ENCODE data around the gene SRSF4. TPM values are rescaled to one million over a fixed set of nuclear protein-coding genes. Genes with fewer than 3 reads are reported as not detected.

The SRSF4 gene
- polyA plus RNA-seq, 1 of the 3 experiments (the other 2 are of a cell fraction), result 62.6 TPM

DNA sequence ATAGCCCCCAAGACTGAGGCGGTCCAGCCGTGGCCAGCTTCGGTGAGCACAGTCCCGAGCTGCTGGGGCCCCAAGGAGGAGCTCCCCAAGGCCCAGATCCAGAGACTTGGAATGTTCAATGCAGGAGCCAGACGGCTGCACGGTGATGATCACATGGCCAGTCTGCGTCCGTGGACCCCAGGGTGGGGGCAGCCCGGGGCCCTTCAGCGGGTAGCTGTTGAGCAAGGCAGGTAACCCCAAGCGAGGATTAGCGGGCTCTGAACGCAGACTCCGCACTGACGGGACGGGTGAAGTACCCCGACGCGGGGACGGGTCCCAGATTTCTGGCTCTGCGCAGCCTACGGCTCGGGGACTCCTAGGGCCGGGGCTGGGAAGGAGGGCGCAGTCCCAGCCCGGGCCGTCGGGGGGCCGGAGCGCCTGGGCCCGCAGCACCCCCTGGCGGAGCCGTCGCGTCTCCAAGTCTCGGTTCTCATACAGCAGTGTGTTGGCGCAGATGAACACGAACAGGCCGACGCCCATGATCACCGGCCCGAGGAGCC, 60.7 kb downstream of the SRSF4 start:
- no peak overlapping the region for H3K27ac ChIP-seq (ENCODE audit: low read depth in 2 of 2, low read length in 1 of 2)
- DNase-seq, result peak; percentile 91

More for the DNA sequence above, 60.7 kb downstream of the SRSF4 start:
- POLR2A ChIA-PET, result interaction anchor here (0.8 to 2.4 kb wide), 2 partner anchors 7 to 61 kb away, joined by 3 to 7 read pairs; partner anchors contain the start of gene SRSF4
- Histone ChIP-seq H3K4me2 (no peak overlapping the region), H3F3A (replicated peaks; ENCODE audit: insufficient read depth) (peaks cover 3% of the 10 kb centered on the region), H3K79me2 (ENCODE audit: insufficient read depth) (no peaks in the 10 kb centered on the region), H3K4me1 (ENCODE audit: control insufficient read depth in 1 of 2, insufficient read depth in 2 of 2, low read depth in 1 of 2, low read length in 1 of 2) (peaks cover 0 to 9% of the 10 kb centered on the region in 2 experiments; a peak in 1 of 4 replicates), H3K4me3 (ENCODE audit: low read depth in 2 of 2, low read length in 1 of 2) (peak overlapping the region in 1 of 2 experiments; percentile 37; a peak in 1 of 4 replicates), H3K9me3 (no peaks in the 10 kb centered on the region), H2AFZ (ENCODE audit: low read depth) (no peak overlapping the region), H3K9me2 (no peaks in the 10 kb centered on the region), H3K27me3 (ENCODE audit: insufficient read depth) (no peaks in the 10 kb centered on the region), H3K9ac (no peak overlapping the region), H4K20me1 (ENCODE audit: insufficient read depth) (no peaks in the 10 kb centered on the region), H3K36me3 (replicated peaks in 1 of 2; ENCODE audit: control insufficient read depth in 1 of 2, insufficient read depth in 2 of 2, low read length in 1 of 2) (no peaks in the 10 kb centered on the region)
- WGBS (ENCODE audit: low lambda C conversion rate), result no CpG with 5 or more reads among the region's 42 CpGs
- CTCF ChIA-PET, result interaction anchor here (0.6 to 2.7 kb wide), 26 partner anchors 9 to 349 kb away, joined by 3 to 20 read pairs (median 4); partner anchors contain the start of gene SRSF4
- no peak for TF ChIP-seq YY1 (IDR thresholded peaks at IDR 0.05; ENCODE audit: low read depth)
- no peak for TF ChIP-seq TAF1 (IDR thresholded peaks at IDR 0.05; ENCODE audit: borderline replicate concordance, low read depth, low read length)
- TF ChIP-seq TCF12 (IDR thresholded peaks at IDR 0.05), result no peak
- no peak for TF ChIP-seq JUND (IDR thresholded peaks at IDR 0.05)
- no peak for TF ChIP-seq FOXM1 (IDR thresholded peaks at IDR 0.05; ENCODE audit: low read depth)
- TF ChIP-seq RXRA (IDR thresholded peaks at IDR 0.05; ENCODE audit: borderline replicate concordance, low read depth), result no peak
- no peak for TF ChIP-seq ELF1 (IDR thresholded peaks at IDR 0.05)
- TF ChIP-seq, protein P1, sequence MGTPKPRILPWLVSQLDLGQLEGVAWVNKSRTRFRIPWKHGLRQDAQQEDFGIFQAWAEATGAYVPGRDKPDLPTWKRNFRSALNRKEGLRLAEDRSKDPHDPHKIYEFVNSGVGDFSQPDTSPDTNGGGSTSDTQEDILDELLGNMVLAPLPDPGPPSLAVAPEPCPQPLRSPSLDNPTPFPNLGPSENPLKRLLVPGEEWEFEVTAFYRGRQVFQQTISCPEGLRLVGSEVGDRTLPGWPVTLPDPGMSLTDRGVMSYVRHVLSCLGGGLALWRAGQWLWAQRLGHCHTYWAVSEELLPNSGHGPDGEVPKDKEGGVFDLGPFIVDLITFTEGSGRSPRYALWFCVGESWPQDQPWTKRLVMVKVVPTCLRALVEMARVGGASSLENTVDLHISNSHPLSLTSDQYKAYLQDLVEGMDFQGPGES (IDR thresholded peaks at IDR 0.05; ENCODE audit: low read depth, low read length), result no peak
- TF ChIP-seq, protein P2, sequence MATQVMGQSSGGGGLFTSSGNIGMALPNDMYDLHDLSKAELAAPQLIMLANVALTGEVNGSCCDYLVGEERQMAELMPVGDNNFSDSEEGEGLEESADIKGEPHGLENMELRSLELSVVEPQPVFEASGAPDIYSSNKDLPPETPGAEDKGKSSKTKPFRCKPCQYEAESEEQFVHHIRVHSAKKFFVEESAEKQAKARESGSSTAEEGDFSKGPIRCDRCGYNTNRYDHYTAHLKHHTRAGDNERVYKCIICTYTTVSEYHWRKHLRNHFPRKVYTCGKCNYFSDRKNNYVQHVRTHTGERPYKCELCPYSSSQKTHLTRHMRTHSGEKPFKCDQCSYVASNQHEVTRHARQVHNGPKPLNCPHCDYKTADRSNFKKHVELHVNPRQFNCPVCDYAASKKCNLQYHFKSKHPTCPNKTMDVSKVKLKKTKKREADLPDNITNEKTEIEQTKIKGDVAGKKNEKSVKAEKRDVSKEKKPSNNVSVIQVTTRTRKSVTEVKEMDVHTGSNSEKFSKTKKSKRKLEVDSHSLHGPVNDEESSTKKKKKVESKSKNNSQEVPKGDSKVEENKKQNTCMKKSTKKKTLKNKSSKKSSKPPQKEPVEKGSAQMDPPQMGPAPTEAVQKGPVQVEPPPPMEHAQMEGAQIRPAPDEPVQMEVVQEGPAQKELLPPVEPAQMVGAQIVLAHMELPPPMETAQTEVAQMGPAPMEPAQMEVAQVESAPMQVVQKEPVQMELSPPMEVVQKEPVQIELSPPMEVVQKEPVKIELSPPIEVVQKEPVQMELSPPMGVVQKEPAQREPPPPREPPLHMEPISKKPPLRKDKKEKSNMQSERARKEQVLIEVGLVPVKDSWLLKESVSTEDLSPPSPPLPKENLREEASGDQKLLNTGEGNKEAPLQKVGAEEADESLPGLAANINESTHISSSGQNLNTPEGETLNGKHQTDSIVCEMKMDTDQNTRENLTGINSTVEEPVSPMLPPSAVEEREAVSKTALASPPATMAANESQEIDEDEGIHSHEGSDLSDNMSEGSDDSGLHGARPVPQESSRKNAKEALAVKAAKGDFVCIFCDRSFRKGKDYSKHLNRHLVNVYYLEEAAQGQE (IDR thresholded peaks at IDR 0.05; ENCODE audit: low read depth, low read length), result no peak
- TF ChIP-seq FOSL2 (IDR thresholded peaks at IDR 0.05; ENCODE audit: borderline replicate concordance, low read depth), result no peak
- TF ChIP-seq, protein P3, sequence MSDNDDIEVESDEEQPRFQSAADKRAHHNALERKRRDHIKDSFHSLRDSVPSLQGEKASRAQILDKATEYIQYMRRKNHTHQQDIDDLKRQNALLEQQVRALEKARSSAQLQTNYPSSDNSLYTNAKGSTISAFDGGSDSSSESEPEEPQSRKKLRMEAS (IDR thresholded peaks at IDR 0.05; ENCODE audit: low read depth), result no peak
- peak; percentile 23; the same call in 1 of the 2 replicates for TF ChIP-seq SMC3 (IDR thresholded peaks at IDR 0.05; ENCODE audit: low read depth, low read length)
- TF ChIP-seq, protein P4, sequence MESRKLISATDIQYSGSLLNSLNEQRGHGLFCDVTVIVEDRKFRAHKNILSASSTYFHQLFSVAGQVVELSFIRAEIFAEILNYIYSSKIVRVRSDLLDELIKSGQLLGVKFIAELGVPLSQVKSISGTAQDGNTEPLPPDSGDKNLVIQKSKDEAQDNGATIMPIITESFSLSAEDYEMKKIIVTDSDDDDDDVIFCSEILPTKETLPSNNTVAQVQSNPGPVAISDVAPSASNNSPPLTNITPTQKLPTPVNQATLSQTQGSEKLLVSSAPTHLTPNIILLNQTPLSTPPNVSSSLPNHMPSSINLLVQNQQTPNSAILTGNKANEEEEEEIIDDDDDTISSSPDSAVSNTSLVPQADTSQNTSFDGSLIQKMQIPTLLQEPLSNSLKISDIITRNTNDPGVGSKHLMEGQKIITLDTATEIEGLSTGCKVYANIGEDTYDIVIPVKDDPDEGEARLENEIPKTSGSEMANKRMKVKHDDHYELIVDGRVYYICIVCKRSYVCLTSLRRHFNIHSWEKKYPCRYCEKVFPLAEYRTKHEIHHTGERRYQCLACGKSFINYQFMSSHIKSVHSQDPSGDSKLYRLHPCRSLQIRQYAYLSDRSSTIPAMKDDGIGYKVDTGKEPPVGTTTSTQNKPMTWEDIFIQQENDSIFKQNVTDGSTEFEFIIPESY (IDR thresholded peaks at IDR 0.05; ENCODE audit: borderline replicate concordance, low read depth), result no peak
- TF ChIP-seq, protein P5, sequence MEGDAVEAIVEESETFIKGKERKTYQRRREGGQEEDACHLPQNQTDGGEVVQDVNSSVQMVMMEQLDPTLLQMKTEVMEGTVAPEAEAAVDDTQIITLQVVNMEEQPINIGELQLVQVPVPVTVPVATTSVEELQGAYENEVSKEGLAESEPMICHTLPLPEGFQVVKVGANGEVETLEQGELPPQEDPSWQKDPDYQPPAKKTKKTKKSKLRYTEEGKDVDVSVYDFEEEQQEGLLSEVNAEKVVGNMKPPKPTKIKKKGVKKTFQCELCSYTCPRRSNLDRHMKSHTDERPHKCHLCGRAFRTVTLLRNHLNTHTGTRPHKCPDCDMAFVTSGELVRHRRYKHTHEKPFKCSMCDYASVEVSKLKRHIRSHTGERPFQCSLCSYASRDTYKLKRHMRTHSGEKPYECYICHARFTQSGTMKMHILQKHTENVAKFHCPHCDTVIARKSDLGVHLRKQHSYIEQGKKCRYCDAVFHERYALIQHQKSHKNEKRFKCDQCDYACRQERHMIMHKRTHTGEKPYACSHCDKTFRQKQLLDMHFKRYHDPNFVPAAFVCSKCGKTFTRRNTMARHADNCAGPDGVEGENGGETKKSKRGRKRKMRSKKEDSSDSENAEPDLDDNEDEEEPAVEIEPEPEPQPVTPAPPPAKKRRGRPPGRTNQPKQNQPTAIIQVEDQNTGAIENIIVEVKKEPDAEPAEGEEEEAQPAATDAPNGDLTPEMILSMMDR (IDR thresholded peaks at IDR 0.05), result peak; percentile 56
- no peak for TF ChIP-seq FOXJ3 (CRISPR knock-in tag; IDR thresholded peaks at IDR 0.05)
- TF ChIP-seq RAD21 (IDR thresholded peaks at IDR 0.05; ENCODE audit: low read length), result peak; percentile 43; the same call in 1 of the 2 replicates
- TF ChIP-seq RFX5 (IDR thresholded peaks at IDR 0.05; ENCODE audit: low read length), result no peak
- TF ChIP-seq, protein P6, sequence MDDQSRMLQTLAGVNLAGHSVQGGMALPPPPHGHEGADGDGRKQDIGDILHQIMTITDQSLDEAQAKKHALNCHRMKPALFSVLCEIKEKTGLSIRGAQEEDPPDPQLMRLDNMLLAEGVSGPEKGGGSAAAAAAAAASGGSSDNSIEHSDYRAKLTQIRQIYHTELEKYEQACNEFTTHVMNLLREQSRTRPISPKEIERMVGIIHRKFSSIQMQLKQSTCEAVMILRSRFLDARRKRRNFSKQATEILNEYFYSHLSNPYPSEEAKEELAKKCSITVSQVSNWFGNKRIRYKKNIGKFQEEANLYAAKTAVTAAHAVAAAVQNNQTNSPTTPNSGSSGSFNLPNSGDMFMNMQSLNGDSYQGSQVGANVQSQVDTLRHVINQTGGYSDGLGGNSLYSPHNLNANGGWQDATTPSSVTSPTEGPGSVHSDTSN (IDR thresholded peaks at IDR 0.05), result no peak

Measured in SK-N-SH (cell line).